ENCODE measurements around the gene H1-8.

DNA sequence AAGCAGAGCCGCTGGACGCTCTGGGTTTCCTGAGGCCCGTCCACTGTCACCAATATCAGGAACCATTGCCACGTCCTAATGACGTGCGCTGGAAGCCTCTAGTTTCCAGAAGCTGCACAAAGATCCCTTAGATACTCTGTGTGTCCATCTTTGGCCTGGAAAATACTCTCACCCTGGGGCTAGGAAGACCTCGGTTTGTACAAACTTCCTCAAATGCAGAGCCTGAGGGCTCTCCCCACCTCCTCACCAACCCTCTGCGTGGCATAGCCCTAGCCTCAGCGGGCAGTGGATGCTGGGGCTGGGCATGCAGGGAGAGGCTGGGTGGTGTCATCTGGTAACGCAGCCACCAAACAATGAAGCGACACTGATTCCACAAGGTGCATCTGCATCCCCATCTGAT is 11.3 kb upstream of the H1-8 start:
- TF ChIP-seq POLR2A (IDR thresholded peaks at IDR 0.05; ENCODE audit: low read length) (no peak), GATA1 (IDR thresholded peaks at IDR 0.05; ENCODE audit: low read depth, low read length) (no peak)
